ENCODE measurements around the gene GPSM3. TPM values are rescaled to one million over a fixed set of nuclear protein-coding genes. Genes with fewer than 3 reads are reported as not detected.
A peak's percentile ranks its signal among the peaks of the same experiment; 100 is the strongest.

GPSM3 gene
- total RNA-seq, 1 experiment from 2014 or later: 10.0 TPM

DNA sequence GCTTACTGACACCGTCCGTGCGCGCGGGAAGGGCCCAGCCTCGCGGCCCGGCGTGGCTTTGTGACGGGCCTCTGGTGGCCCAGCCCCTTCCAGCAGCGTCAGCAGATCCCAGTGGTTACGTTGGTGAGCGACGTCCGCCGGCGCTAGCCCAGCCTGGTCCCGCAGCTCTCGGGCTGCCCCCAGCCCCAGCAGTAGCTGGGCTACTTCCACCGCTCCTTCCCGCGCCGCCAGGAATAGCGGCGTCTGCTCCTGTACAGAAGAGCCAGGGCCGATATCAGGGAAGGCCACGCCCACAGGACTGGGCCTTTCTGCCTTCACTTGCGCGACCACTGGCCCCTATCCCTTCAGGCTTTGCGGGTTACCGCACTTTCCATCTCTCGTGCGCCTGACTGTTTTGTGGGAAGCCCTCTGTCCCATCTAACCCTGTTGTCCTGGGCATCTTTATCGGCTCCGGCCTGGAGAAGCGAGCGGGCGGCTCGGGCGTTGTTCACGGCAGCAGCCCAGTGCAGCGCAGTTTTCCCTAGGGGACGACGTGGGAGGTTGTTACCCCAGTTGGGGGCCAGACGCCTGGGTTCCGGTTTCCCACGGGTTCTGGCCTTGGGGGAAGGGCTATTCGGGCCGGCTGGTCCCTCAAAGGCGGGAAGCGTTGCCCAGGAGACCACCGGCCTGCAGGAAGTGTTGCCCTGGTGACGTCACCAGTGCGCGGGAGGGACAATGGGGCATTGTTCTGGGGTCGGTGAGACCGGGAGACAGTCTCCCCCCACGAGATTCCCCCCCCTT lies 3.6 kb upstream of the GPSM3 start (continued):
- TF ChIP-seq, protein P1, sequence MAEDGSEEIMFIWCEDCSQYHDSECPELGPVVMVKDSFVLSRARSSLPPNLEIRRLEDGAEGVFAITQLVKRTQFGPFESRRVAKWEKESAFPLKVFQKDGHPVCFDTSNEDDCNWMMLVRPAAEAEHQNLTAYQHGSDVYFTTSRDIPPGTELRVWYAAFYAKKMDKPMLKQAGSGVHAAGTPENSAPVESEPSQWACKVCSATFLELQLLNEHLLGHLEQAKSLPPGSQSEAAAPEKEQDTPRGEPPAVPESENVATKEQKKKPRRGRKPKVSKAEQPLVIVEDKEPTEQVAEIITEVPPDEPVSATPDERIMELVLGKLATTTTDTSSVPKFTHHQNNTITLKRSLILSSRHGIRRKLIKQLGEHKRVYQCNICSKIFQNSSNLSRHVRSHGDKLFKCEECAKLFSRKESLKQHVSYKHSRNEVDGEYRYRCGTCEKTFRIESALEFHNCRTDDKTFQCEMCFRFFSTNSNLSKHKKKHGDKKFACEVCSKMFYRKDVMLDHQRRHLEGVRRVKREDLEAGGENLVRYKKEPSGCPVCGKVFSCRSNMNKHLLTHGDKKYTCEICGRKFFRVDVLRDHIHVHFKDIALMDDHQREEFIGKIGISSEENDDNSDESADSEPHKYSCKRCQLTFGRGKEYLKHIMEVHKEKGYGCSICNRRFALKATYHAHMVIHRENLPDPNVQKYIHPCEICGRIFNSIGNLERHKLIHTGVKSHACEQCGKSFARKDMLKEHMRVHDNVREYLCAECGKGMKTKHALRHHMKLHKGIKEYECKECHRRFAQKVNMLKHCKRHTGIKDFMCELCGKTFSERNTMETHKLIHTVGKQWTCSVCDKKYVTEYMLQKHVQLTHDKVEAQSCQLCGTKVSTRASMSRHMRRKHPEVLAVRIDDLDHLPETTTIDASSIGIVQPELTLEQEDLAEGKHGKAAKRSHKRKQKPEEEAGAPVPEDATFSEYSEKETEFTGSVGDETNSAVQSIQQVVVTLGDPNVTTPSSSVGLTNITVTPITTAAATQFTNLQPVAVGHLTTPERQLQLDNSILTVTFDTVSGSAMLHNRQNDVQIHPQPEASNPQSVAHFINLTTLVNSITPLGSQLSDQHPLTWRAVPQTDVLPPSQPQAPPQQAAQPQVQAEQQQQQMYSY (CRISPR knock-in tag; IDR thresholded peaks at IDR 0.05): no peak
- TF ChIP-seq, protein P2, sequence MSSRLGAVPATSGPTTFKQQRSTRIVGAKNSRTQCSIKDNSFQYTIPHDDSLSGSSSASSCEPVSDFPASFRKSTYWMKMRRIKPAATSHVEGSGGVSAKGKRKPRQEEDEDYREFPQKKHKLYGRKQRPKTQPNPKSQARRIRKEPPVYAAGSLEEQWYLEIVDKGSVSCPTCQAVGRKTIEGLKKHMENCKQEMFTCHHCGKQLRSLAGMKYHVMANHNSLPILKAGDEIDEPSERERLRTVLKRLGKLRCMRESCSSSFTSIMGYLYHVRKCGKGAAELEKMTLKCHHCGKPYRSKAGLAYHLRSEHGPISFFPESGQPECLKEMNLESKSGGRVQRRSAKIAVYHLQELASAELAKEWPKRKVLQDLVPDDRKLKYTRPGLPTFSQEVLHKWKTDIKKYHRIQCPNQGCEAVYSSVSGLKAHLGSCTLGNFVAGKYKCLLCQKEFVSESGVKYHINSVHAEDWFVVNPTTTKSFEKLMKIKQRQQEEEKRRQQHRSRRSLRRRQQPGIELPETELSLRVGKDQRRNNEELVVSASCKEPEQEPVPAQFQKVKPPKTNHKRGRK (CRISPR knock-in tag; IDR thresholded peaks at IDR 0.05; ENCODE audit: borderline replicate concordance): no peak
- TF ChIP-seq, protein P3, sequence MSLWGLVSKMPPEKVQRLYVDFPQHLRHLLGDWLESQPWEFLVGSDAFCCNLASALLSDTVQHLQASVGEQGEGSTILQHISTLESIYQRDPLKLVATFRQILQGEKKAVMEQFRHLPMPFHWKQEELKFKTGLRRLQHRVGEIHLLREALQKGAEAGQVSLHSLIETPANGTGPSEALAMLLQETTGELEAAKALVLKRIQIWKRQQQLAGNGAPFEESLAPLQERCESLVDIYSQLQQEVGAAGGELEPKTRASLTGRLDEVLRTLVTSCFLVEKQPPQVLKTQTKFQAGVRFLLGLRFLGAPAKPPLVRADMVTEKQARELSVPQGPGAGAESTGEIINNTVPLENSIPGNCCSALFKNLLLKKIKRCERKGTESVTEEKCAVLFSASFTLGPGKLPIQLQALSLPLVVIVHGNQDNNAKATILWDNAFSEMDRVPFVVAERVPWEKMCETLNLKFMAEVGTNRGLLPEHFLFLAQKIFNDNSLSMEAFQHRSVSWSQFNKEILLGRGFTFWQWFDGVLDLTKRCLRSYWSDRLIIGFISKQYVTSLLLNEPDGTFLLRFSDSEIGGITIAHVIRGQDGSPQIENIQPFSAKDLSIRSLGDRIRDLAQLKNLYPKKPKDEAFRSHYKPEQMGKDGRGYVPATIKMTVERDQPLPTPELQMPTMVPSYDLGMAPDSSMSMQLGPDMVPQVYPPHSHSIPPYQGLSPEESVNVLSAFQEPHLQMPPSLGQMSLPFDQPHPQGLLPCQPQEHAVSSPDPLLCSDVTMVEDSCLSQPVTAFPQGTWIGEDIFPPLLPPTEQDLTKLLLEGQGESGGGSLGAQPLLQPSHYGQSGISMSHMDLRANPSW (CRISPR knock-in tag; conservative IDR thresholded peaks at IDR 0.05; ENCODE audit: low read depth): no peak
- TF ChIP-seq SMAD4 (CRISPR knock-in tag; IDR thresholded peaks at IDR 0.05): 0 out of 2 replicates have a peak, but pooled peaks have one; percentile 27
- TF ChIP-seq, protein P4, sequence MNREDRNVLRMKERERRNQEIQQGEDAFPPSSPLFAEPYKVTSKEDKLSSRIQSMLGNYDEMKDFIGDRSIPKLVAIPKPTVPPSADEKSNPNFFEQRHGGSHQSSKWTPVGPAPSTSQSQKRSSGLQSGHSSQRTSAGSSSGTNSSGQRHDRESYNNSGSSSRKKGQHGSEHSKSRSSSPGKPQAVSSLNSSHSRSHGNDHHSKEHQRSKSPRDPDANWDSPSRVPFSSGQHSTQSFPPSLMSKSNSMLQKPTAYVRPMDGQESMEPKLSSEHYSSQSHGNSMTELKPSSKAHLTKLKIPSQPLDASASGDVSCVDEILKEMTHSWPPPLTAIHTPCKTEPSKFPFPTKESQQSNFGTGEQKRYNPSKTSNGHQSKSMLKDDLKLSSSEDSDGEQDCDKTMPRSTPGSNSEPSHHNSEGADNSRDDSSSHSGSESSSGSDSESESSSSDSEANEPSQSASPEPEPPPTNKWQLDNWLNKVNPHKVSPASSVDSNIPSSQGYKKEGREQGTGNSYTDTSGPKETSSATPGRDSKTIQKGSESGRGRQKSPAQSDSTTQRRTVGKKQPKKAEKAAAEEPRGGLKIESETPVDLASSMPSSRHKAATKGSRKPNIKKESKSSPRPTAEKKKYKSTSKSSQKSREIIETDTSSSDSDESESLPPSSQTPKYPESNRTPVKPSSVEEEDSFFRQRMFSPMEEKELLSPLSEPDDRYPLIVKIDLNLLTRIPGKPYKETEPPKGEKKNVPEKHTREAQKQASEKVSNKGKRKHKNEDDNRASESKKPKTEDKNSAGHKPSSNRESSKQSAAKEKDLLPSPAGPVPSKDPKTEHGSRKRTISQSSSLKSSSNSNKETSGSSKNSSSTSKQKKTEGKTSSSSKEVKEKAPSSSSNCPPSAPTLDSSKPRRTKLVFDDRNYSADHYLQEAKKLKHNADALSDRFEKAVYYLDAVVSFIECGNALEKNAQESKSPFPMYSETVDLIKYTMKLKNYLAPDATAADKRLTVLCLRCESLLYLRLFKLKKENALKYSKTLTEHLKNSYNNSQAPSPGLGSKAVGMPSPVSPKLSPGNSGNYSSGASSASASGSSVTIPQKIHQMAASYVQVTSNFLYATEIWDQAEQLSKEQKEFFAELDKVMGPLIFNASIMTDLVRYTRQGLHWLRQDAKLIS (CRISPR knock-in tag; IDR thresholded peaks at IDR 0.05; ENCODE audit: borderline replicate concordance): peak; percentile 49; the same call in 1 of the 2 replicates
- TF ChIP-seq, protein P5, sequence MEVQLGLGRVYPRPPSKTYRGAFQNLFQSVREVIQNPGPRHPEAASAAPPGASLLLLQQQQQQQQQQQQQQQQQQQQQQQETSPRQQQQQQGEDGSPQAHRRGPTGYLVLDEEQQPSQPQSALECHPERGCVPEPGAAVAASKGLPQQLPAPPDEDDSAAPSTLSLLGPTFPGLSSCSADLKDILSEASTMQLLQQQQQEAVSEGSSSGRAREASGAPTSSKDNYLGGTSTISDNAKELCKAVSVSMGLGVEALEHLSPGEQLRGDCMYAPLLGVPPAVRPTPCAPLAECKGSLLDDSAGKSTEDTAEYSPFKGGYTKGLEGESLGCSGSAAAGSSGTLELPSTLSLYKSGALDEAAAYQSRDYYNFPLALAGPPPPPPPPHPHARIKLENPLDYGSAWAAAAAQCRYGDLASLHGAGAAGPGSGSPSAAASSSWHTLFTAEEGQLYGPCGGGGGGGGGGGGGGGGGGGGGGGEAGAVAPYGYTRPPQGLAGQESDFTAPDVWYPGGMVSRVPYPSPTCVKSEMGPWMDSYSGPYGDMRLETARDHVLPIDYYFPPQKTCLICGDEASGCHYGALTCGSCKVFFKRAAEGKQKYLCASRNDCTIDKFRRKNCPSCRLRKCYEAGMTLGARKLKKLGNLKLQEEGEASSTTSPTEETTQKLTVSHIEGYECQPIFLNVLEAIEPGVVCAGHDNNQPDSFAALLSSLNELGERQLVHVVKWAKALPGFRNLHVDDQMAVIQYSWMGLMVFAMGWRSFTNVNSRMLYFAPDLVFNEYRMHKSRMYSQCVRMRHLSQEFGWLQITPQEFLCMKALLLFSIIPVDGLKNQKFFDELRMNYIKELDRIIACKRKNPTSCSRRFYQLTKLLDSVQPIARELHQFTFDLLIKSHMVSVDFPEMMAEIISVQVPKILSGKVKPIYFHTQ (CRISPR knock-in tag; IDR thresholded peaks at IDR 0.05): peak; percentile 58; the same call in 1 of the 2 replicates
- no peak for TF ChIP-seq ZNF671 (CRISPR knock-in tag; IDR thresholded peaks at IDR 0.05)
- TF ChIP-seq, protein P6, sequence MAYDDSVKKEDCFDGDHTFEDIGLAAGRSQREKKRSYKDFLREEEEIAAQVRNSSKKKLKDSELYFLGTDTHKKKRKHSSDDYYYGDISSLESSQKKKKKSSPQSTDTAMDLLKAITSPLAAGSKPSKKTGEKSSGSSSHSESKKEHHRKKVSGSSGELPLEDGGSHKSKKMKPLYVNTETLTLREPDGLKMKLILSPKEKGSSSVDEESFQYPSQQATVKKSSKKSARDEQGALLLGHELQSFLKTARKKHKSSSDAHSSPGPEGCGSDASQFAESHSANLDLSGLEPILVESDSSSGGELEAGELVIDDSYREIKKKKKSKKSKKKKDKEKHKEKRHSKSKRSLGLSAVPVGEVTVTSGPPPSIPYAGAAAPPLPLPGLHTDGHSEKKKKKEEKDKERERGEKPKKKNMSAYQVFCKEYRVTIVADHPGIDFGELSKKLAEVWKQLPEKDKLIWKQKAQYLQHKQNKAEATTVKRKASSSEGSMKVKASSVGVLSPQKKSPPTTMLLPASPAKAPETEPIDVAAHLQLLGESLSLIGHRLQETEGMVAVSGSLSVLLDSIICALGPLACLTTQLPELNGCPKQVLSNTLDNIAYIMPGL (CRISPR knock-in tag; IDR thresholded peaks at IDR 0.05): no peak; the same call in 1 of the 2 replicates
- TF ChIP-seq RELA (CRISPR knock-in tag; IDR thresholded peaks at IDR 0.05; ENCODE audit: borderline replicate concordance): no peak
- no peak for TF ChIP-seq ELF4 (CRISPR knock-in tag; IDR thresholded peaks at IDR 0.05; ENCODE audit: low read depth)
- TF ChIP-seq TP53 (CRISPR knock-in tag; IDR thresholded peaks at IDR 0.05): no peak
- TF ChIP-seq, protein P7, sequence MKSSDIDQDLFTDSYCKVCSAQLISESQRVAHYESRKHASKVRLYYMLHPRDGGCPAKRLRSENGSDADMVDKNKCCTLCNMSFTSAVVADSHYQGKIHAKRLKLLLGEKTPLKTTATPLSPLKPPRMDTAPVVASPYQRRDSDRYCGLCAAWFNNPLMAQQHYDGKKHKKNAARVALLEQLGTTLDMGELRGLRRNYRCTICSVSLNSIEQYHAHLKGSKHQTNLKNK (CRISPR knock-in tag; IDR thresholded peaks at IDR 0.05): no peak
- TF ChIP-seq, protein P8, sequence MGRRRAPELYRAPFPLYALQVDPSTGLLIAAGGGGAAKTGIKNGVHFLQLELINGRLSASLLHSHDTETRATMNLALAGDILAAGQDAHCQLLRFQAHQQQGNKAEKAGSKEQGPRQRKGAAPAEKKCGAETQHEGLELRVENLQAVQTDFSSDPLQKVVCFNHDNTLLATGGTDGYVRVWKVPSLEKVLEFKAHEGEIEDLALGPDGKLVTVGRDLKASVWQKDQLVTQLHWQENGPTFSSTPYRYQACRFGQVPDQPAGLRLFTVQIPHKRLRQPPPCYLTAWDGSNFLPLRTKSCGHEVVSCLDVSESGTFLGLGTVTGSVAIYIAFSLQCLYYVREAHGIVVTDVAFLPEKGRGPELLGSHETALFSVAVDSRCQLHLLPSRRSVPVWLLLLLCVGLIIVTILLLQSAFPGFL (CRISPR knock-in tag; IDR thresholded peaks at IDR 0.05; ENCODE audit: borderline replicate concordance): no peak
